AG04449 (cell line): ENCODE data around the gene NDNF.

ENCODE experiments used
- CTCF ChIA-PET: fragments of 350-600 bp; formaldehyde crosslinking; extraction: SDS; loops from one replicate; lab custom pipeline; 2021; ENCODE audit warnings: antibody characterized with exemption; lab: Yijun Ruan, JAX
- POLR2A ChIA-PET: fragments of 400-600, 350-600 bp; formaldehyde crosslinking; extraction: SDS; loops from one replicate; lab custom pipeline; 2020; ENCODE audit warnings: antibody characterized with exemption, inconsistent platforms; lab: Yijun Ruan, JAX
- DNase-seq: peaks from one replicate; pipeline ENCODE4 v3.0.0-alpha.2; 2010; ENCODE audit warnings: low read depth, low spot score
- H3K4me3 ChIP-seq: 2 replicates; pipeline ENCODE4 v1.5.1; 2011; ENCODE audit warnings: low read depth, mild to moderate bottlenecking, control low read depth, low read length
- TF ChIP-seq, protein P1 (sequence below): IDR thresholded peaks from one replicate; pipeline ENCODE4 v1.5.1; 2011; ENCODE audit warnings: mild to moderate bottlenecking, moderate library complexity, low read length, control low read depth, inconsistent platforms; ENCODE audit not compliant: insufficient read depth; ENCODE audit errors: missing control alignments

Gene NDNF

DNA sequence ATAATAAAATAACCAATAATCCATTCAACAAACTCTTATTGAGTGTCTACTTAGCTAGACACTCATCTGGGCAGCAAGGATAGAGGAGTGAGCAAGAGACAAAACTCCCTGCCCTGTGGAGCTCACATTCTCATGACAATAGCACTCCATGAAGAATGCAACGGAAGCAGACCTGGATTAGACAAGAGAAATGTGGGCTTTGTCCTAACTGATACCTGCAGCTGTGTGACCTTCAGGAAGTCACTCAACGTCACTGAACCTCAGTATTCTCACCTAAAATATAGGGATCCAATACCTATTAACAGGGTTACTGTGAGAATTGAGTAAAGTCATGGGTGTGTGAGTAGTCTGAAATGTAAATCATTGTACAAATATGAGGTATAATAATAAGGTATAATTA lies 61.2 kb downstream of the NDNF start:
- POLR2A ChIA-PET: no interaction called here
- DNase-seq: no peak
- CTCF ChIA-PET: interaction anchor here (1.0 kb wide), 1 partner anchor 10 kb away, joined by 3 read pairs; no protein-coding TSS in a partner anchor
- H3K4me3 ChIP-seq: no peak overlapping the region
- TF ChIP-seq, protein P1, sequence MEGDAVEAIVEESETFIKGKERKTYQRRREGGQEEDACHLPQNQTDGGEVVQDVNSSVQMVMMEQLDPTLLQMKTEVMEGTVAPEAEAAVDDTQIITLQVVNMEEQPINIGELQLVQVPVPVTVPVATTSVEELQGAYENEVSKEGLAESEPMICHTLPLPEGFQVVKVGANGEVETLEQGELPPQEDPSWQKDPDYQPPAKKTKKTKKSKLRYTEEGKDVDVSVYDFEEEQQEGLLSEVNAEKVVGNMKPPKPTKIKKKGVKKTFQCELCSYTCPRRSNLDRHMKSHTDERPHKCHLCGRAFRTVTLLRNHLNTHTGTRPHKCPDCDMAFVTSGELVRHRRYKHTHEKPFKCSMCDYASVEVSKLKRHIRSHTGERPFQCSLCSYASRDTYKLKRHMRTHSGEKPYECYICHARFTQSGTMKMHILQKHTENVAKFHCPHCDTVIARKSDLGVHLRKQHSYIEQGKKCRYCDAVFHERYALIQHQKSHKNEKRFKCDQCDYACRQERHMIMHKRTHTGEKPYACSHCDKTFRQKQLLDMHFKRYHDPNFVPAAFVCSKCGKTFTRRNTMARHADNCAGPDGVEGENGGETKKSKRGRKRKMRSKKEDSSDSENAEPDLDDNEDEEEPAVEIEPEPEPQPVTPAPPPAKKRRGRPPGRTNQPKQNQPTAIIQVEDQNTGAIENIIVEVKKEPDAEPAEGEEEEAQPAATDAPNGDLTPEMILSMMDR: no peak

DNA sequence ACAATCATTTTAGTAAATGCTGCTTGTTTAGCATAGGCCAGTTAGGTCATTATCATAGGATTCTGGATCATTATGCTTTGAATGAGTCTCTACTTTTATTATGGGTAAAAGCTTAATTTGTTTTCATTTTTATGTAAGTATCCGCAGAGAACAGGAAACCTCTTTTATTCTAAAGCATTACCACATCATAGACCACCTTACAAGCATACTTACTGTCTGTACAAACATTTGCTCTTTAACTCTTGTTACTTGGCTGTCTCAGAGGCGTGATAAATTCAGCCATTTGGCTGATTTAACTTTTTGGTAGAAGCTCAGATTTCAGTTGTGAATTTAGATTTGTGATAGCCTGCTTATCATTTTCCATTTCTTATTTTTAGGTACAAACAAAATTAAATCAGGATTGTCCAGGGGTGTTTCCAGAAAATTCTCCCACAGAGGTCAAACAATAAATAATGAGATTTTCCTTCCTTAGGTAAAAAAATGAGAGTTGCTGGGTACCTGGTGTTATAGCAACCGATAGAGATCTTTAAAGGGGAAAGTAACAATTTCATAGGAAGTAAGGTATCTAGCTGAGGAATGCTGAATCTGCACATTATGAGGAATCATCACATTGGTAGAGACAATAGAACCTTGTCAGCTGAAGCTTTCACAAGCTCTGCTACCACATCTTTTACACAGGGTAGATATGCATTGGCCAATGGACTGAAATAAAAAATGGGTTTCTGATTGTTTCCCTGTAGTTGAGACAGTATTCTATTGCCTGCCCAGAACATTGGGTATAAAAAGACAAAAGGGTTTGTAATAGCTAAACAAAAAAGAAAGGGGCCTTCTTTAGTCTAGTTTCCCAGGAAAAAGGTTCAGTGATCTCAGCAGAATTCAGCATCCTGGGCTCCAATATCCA lies 62.5 kb downstream of the NDNF start:
- H3K4me3 ChIP-seq: no peak overlapping the region
- ChIA-PET CTCF (no interaction called here), POLR2A (no interaction called here)
- DNase-seq: no peak
- TF ChIP-seq, protein P1: no peak

DNA sequence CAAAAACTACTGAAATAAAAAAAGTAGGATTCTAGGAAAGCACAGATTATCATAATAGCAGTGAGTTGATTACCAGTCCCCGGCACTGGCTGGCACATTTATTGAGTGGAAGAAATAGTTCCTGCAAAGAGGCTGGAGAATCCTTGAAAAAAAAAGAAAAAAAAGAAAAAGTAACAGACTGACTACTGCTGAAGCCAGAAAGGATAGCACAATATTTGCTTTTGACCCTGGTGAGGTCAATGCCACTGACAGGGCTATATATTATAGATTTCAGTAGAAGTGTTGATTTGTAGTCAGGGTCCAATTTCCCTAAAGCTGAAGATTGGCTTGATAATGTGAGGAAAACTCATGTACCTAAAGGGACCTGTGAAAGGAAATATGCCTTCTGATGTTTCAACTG lies 64.7 kb downstream of the NDNF start:
- CTCF ChIA-PET: interaction anchor here (1.2 kb wide), 1 partner anchor 43 kb away, joined by 3 read pairs; no protein-coding TSS in a partner anchor
- no peak overlapping the region for H3K4me3 ChIP-seq
- DNase-seq: no peak
- POLR2A ChIA-PET: no interaction called here
- TF ChIP-seq, protein P1: no peak

DNA sequence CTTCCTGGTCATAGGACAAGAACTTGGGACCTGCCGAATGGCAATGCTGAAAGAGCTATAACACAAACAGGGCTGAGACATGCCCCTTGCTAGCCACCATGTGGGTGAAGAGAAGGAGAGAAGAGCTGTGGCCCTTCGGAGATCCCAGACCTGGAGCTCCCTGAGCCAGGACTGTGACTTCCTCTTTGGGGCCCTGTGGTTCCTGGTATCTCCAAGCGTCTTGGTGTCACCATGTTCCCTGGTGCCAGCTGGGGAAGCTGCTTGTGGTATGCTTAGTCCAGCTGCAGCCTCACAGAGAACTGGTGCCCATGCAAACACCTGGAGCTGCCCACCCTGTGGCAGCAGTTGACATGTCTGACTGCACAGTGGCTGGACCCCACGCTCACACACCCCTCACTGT lies 68.5 kb downstream of the NDNF start:
- DNase-seq: no peak
- TF ChIP-seq, protein P1: no peak
- POLR2A ChIA-PET: no interaction called here
- CTCF ChIA-PET: no interaction called here
- no peak overlapping the region for H3K4me3 ChIP-seq

DNA sequence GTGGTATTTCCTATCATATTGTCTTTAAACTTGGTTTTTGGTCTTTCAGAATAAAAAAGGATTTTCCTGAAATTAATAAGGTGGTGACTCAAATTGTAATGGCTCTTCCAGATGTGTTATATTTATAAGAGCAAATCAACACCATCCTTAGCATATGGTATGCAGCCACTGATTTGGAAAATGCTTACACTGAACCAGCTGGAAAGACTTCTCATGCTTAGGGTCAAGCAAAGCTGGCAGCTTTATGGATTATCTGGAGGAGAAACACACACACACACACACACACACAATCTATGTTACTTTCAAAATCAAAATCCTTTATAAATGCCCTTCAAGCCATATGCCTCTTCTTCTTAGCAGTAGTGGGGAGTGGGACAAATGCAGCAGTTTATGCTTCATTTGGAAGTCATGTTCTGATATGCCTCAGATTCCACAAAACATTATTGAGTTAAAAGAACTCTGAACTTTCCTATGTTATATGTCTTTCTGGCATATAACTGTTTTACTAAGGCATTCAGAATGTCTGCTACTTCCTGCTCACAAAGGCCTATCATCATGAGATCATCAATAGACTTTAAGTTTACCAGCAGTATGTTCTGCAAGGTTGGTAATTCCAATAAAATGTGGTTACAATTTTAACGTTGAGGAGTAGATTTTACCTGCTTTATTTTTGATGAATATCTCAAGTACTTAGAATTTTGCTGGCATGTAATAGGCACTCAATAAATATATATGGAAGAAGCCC lies 76.9 kb downstream of the NDNF start:
- no peak overlapping the region for H3K4me3 ChIP-seq
- POLR2A ChIA-PET: no interaction called here
- DNase-seq: no peak
- CTCF ChIA-PET: no interaction called here
- TF ChIP-seq, protein P1: no peak

DNA sequence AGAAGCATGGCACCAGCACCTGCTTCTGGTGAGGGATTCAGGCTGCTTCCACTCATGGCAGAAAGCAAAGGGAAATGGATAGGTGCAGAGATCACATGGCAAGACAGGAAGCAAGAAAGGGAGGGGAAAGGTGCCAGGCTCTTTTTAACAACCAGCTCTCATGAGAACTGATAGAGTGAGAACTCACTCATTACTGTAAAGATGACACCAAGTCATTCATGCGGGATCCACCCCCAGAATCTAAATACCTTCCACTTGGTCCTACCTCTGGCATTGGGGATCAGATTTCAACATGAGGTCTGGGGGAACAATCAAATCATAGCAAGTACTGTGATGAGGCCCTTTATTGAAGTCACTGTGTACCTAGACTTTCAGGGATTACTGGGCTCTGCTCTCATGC lies 77.8 kb downstream of the NDNF start:
- TF ChIP-seq, protein P1: no peak
- ChIA-PET POLR2A (no interaction called here), CTCF (no interaction called here)
- no peak overlapping the region for H3K4me3 ChIP-seq
- DNase-seq: no peak
